Stimulated activated CD8-positive, alpha-beta memory T cell treated with anti-CD3 and anti-CD28 coated beads, Interleukin-15, amount 100 ng/mL, for 4 hours (primary cell): ENCODE measurements around the gene NF1.
"Not testable (repeated sequence)": the region's sequence is repeated elsewhere in the genome, so short reads cannot be mapped to it uniquely, and the experiment has no call there.

Experiments used
- DNase-seq, 2 donors: peaks; one replicate each; pipeline ENCODE4 v3.0.0-alpha.2; 2020; ENCODE audit warnings: low read depth in 2 of 2

Gene NF1

GRCh38 chr17:31094600-31095235 lies at the start of gene NF1:
NF1 (plus strand) TSS chr17:31094977; CDS start chr17:31095310, 333 bp downstream.
- peak; percentile 72 to 73 for DNase-seq

GRCh38 chr17:31046856-31047425 lies 47.8 kb upstream of the NF1 start:
- not testable (repeated sequence) for DNase-seq

GRCh38 chr17:31048142-31048541 lies 46.6 kb upstream of the NF1 start:
- DNase-seq = no peak

GRCh38 chr17:31048780-31049179 lies 46.0 kb upstream of the NF1 start:
- DNase-seq = no peak

GRCh38 chr17:31050948-31051347 lies 43.8 kb upstream of the NF1 start:
- no peak for DNase-seq

GRCh38 chr17:31051506-31051905 lies 43.3 kb upstream of the NF1 start:
- DNase-seq = no peak

GRCh38 chr17:31052187-31052889 lies 42.4 kb upstream of the NF1 start:
- DNase-seq = no peak

- no peak for DNase-seq
These were observed 41.7 kb upstream of the NF1 start for GRCh38 chr17:31053071-31053470.

GRCh38 chr17:31054761-31055160 lies 40.0 kb upstream of the NF1 start:
- no peak for DNase-seq

GRCh38 chr17:31058976-31059375 lies 35.8 kb upstream of the NF1 start:
- DNase-seq = no peak

- DNase-seq = no peak
These were observed 33.8 kb upstream of the NF1 start for GRCh38 chr17:31060791-31061550.

GRCh38 chr17:31061678-31062077 lies 33.1 kb upstream of the NF1 start:
- no peak for DNase-seq

GRCh38 chr17:31062346-31062745 lies 32.4 kb upstream of the NF1 start:
- no peak for DNase-seq

GRCh38 chr17:31064707-31065106 lies 30.1 kb upstream of the NF1 start:
- DNase-seq = no peak

GRCh38 chr17:31067691-31068184 lies 27.0 kb upstream of the NF1 start:
- no peak for DNase-seq

- DNase-seq = no peak
These were observed 26.5 kb upstream of the NF1 start for GRCh38 chr17:31068291-31068690.

GRCh38 chr17:31072186-31072585 lies 22.6 kb upstream of the NF1 start:
- no peak for DNase-seq

- DNase-seq = no peak
These were observed 21.4 kb upstream of the NF1 start for GRCh38 chr17:31073411-31073810.

GRCh38 chr17:31074772-31075555 lies 19.8 kb upstream of the NF1 start:
- no peak for DNase-seq

GRCh38 chr17:31078290-31078689 lies 16.5 kb upstream of the NF1 start:
- DNase-seq = no peak

- no peak for DNase-seq
These were observed 15.0 kb upstream of the NF1 start for GRCh38 chr17:31079731-31080130.
